NCI-H524 (cell line): ENCODE measurements around the gene TMEM63A.
A peak's percentile ranks its signal among the peaks of the same experiment; 100 is the strongest.
"Not testable (repeated sequence)": the region's sequence is repeated elsewhere in the genome, so short reads cannot be mapped to it uniquely, and the experiment has no call there.

ENCODE experiments used
- DNase-seq, 2 experiments: peaks; one replicate each; lab custom pipeline; 2025; lab: John Stamatoyannopoulos, UW

The TMEM63A gene

GRCh38 chr1:225820522-225821120 is 61.6 kb downstream of the TMEM63A start:
- no peak for DNase-seq

GRCh38 chr1:225819346-225820192 is 62.6 kb downstream of the TMEM63A start:
- no peak for DNase-seq

GRCh38 chr1:225818229-225818628 is 64.0 kb downstream of the TMEM63A start:
- DNase-seq, result no peak

GRCh38 chr1:225817611-225818061 is 64.5 kb downstream of the TMEM63A start:
- DNase-seq, result no peak

- no peak for DNase-seq
These were observed 65.3 kb downstream of the TMEM63A start for GRCh38 chr1:225816643-225817538.

- DNase-seq, result peak in 1 of 2 experiments; percentile 60
These were observed 66.5 kb downstream of the TMEM63A start for GRCh38 chr1:225815526-225816178.

GRCh38 chr1:225815090-225815489 is 67.1 kb downstream of the TMEM63A start:
- not testable (repeated sequence) for DNase-seq

GRCh38 chr1:225814381-225814780 is 67.8 kb downstream of the TMEM63A start:
- no peak for DNase-seq

GRCh38 chr1:225813214-225813964 is 68.8 kb downstream of the TMEM63A start:
- no peak for DNase-seq

GRCh38 chr1:225812488-225813213 is 69.5 kb downstream of the TMEM63A start:
- DNase-seq, result no peak

- DNase-seq, result peak in 1 of 2 experiments; percentile 68
These were observed 70.3 kb downstream of the TMEM63A start for GRCh38 chr1:225811622-225812487.

- peak; percentile 49 to 60 for DNase-seq
These were observed 71.3 kb downstream of the TMEM63A start for GRCh38 chr1:225810579-225811538.

GRCh38 chr1:225809842-225810578 is 72.2 kb downstream of the TMEM63A start, which contains the start of gene EPHX1:
EPHX1 (plus strand) TSS chr1:225810124; CDS start chr1:225828730, 18,606 bp downstream.
- peak; percentile 51 to 73 for DNase-seq

- no peak for DNase-seq
These were observed 74.0 kb downstream of the TMEM63A start for GRCh38 chr1:225808136-225808535.

GRCh38 chr1:225806736-225807135 is 75.4 kb downstream of the TMEM63A start:
- not testable (repeated sequence) for DNase-seq

GRCh38 chr1:225806249-225806648 is 75.9 kb downstream of the TMEM63A start:
- DNase-seq, result no peak

- DNase-seq, result not testable (repeated sequence)
These were observed 81.0 kb downstream of the TMEM63A start for GRCh38 chr1:225801146-225801545.
